Prostate gland (tissue), 2 donors: Measurements from ENCODE around the gene ASXL2.

Experiments used
- POLR2AphosphoS5 ChIP-seq: sonication (generic); formaldehyde crosslinking; IDR thresholded peaks from one replicate; pipeline ENCODE4 v1.6.1; 2017; ENCODE audit warnings: antibody characterized with exemption
- TF ChIP-seq, protein P1 (sequence below), 4 experiments: fragments of 200-600 bp in 2 of 4; fragments of 450-650 bp in 2 of 4; sonication (generic) in 2 of 4; IDR thresholded peaks; 1 replicate in 3 of 4; 2 replicates in 1 of 4; pipeline ENCODE4 v1.5.1; 2016 to 2019; ENCODE audit warnings: antibody characterized with exemption in 4 of 4, mild to moderate bottlenecking in 2 of 4, moderate library complexity in 2 of 4

GRCh38 chr2:25788457-25788856, 89.8 kb downstream of the ASXL2 start:
- TF ChIP-seq POLR2AphosphoS5: no peak
- TF ChIP-seq, protein P1, sequence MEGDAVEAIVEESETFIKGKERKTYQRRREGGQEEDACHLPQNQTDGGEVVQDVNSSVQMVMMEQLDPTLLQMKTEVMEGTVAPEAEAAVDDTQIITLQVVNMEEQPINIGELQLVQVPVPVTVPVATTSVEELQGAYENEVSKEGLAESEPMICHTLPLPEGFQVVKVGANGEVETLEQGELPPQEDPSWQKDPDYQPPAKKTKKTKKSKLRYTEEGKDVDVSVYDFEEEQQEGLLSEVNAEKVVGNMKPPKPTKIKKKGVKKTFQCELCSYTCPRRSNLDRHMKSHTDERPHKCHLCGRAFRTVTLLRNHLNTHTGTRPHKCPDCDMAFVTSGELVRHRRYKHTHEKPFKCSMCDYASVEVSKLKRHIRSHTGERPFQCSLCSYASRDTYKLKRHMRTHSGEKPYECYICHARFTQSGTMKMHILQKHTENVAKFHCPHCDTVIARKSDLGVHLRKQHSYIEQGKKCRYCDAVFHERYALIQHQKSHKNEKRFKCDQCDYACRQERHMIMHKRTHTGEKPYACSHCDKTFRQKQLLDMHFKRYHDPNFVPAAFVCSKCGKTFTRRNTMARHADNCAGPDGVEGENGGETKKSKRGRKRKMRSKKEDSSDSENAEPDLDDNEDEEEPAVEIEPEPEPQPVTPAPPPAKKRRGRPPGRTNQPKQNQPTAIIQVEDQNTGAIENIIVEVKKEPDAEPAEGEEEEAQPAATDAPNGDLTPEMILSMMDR (IDR thresholded peaks at IDR 0.05): no peak
